HepG2 (cell line): ENCODE data around the gene LGALS1. TPM values are rescaled to one million over a fixed set of nuclear protein-coding genes. Genes with fewer than 3 reads are reported as not detected.

Experiments
- DMTF1 ChIP-seq: sonication (generic); formaldehyde crosslinking; IDR thresholded peaks from 2 replicates; pipeline ENCODE4 v1.4.0; 2020; ENCODE audit warnings: mild to moderate bottlenecking, missing genetic modification reagents
- HNF4A ChIP-seq: sonication (generic); formaldehyde crosslinking; IDR thresholded peaks from 2 replicates; pipeline ENCODE4 v1.4.0; 2020; ENCODE audit warnings: missing genetic modification reagents
- KDM2A ChIP-seq: sonication (generic); formaldehyde crosslinking; IDR thresholded peaks from 2 replicates; pipeline ENCODE4 v1.4.0; 2020; ENCODE audit warnings: low read depth, missing genetic modification reagents, borderline replicate concordance
- KMT2A ChIP-seq: sonication (generic); formaldehyde crosslinking; IDR thresholded peaks from 2 replicates; pipeline ENCODE4 v1.4.0; 2020; ENCODE audit warnings: missing genetic modification reagents
- NCOR1 ChIP-seq: fragments of 200-600 bp; sonication (generic); IDR thresholded peaks from 2 replicates; pipeline ENCODE4 v1.7.0; 2017; ENCODE audit warnings: antibody characterized with exemption, low read length, borderline replicate concordance
- NFE2L2 ChIP-seq: fragments of 150-350 bp; IDR thresholded peaks from 2 replicates; pipeline ENCODE4 v1.6.1; 2014; ENCODE audit warnings: low read length
- NR3C1 ChIP-seq: sonication (generic); formaldehyde crosslinking; IDR thresholded peaks from 2 replicates; pipeline ENCODE4 v1.4.0; 2020; ENCODE audit warnings: missing genetic modification reagents
- TCF7 ChIP-seq: sonication (generic); IDR thresholded peaks from 2 replicates; pipeline ENCODE4 v1.6.1; 2016; ENCODE audit warnings: antibody characterized with exemption, low read depth
- ZBED4 ChIP-seq: sonication (generic); formaldehyde crosslinking; IDR thresholded peaks from 2 replicates; pipeline ENCODE4 v1.4.0; 2020; ENCODE audit warnings: missing genetic modification reagents, borderline replicate concordance
- ZBTB1 ChIP-seq: sonication (generic); formaldehyde crosslinking; IDR thresholded peaks from 2 replicates; pipeline ENCODE4 v1.4.0; 2020; ENCODE audit warnings: missing genetic modification reagents, borderline replicate concordance
- ZNF20 ChIP-seq: sonication (generic); formaldehyde crosslinking; IDR thresholded peaks from 2 replicates; pipeline ENCODE4 v1.4.0; 2020; ENCODE audit warnings: mild to moderate bottlenecking, moderate library complexity, missing genetic modification reagents
- ZNF205 ChIP-seq: IDR thresholded peaks from 2 replicates; pipeline ENCODE4 v1.6.1; 2018; ENCODE audit warnings: missing biosample characterization, missing genetic modification reagents
- ZNF224 ChIP-seq: sonication (generic); formaldehyde crosslinking; IDR thresholded peaks from 2 replicates; pipeline ENCODE4 v1.5.0; 2020; ENCODE audit warnings: mild to moderate bottlenecking, missing genetic modification reagents
- ZNF260 ChIP-seq: sonication (generic); formaldehyde crosslinking; IDR thresholded peaks from 2 replicates; pipeline ENCODE4 v1.4.0; 2020; ENCODE audit warnings: missing genetic modification reagents, low read depth, mild to moderate bottlenecking, borderline replicate concordance
- ZNF263 ChIP-seq: sonication (generic); formaldehyde crosslinking; IDR thresholded peaks from 2 replicates; pipeline ENCODE4 v1.4.0; 2020; ENCODE audit warnings: missing genetic modification reagents
- ZNF337 ChIP-seq: sonication (generic); formaldehyde crosslinking; IDR thresholded peaks from 2 replicates; pipeline ENCODE4 v1.5.1; 2020; ENCODE audit warnings: missing genetic modification reagents, low read depth, mild to moderate bottlenecking, borderline replicate concordance
- ZNF362 ChIP-seq: sonication (generic); formaldehyde crosslinking; IDR thresholded peaks from 2 replicates; pipeline ENCODE4 v1.4.0; 2020; ENCODE audit warnings: missing genetic modification reagents, mild to moderate bottlenecking, borderline replicate concordance
- ZNF460 ChIP-seq: sonication (generic); formaldehyde crosslinking; IDR thresholded peaks from 2 replicates; pipeline ENCODE4 v1.5.1; 2020; ENCODE audit warnings: missing genetic modification reagents, mild to moderate bottlenecking, borderline replicate concordance
- ZNF552 ChIP-seq: sonication (generic); formaldehyde crosslinking; IDR thresholded peaks from 2 replicates; pipeline ENCODE4 v1.9.0; 2022; ENCODE audit warnings: missing genetic modification reagents, mild to moderate bottlenecking, borderline replicate concordance
- ZNF577 ChIP-seq: sonication (generic); formaldehyde crosslinking; IDR thresholded peaks from 2 replicates; pipeline ENCODE4 v1.4.0; 2020; ENCODE audit warnings: mild to moderate bottlenecking, low read depth, missing genetic modification reagents, borderline replicate concordance
- ZNF629 ChIP-seq: sonication (generic); formaldehyde crosslinking; conservative IDR thresholded peaks from 2 replicates; pipeline ENCODE4 v1.5.0; 2020; ENCODE audit warnings: missing genetic modification reagents
- ZNF790 ChIP-seq: sonication (generic); formaldehyde crosslinking; IDR thresholded peaks from 2 replicates; pipeline ENCODE4 v1.8.0; 2022; ENCODE audit warnings: missing genetic modification reagents, mild to moderate bottlenecking, borderline replicate concordance
- polyA plus RNA-seq, 8 experiments: library from polyadenylated mRNA; depleted of rRNA in 3 of 8; stranded (reverse) in 7 of 8; unstranded in 1 of 8; fragments of >200 nt; fragmentation: Illumina TruSeq in 4 of 8; extraction: Trizol in 4 of 8; gene quantifications; 2 replicates each; pipeline versions ENCODE4 v1.2.1 to v1.2.3, GENCODE V29; 2011 to 2016; ENCODE audit warnings: low read depth in 4 of 8, missing spikeins in 1 of 8, mixed read lengths in 1 of 8; ENCODE audit not compliant: insufficient read depth in 1 of 8
- total RNA-seq, 5 experiments: library from RNA; depleted of rRNA; stranded (reverse); fragments of >200 nt; fragmentation: Illumina TruSeq; extraction: Trizol; gene quantifications; 2 replicates each; pipeline ENCODE4 v1.2.3, GENCODE V29; 2016; ENCODE audit warnings: low read depth in 1 of 5

The LGALS1 gene
- total and polyA plus RNA-seq, 2 of the 13 experiments (the other 11 are each of a cell fraction or from before 2014, with no cell fraction given) = 103 to 858 TPM

GRCh38 chr22:37633625-37634416, 41.6 kb upstream of the LGALS1 start (continued):
- TF ChIP-seq DMTF1 (CRISPR knock-in tag) (no peak), ZNF20 (CRISPR knock-in tag) (no peak), ZNF205 (peak; percentile 27; the same call in 1 of the 2 replicates), NR3C1 (CRISPR knock-in tag) (no peak), ZNF790 (CRISPR knock-in tag) (no peak), ZNF362 (CRISPR knock-in tag) (no peak; the same call in 1 of the 2 replicates), HNF4A (CRISPR knock-in tag) (no peak; the same call in none of the 2 replicates), ZNF263 (no peak), TCF7 (no peak), ZBTB1 (CRISPR knock-in tag) (no peak), ZNF224 (no peak), ZNF260 (CRISPR knock-in tag) (no peak), ZNF577 (CRISPR knock-in tag) (no peak), ZBED4 (CRISPR knock-in tag) (no peak; the same call in 1 of the 2 replicates), ZNF337 (0 out of 2 replicates have a peak, but pooled peaks have one; percentile 6), ZNF460 (CRISPR knock-in tag) (no peak), NFE2L2 (peak; percentile 19; the same call in 1 of the 2 replicates), KDM2A (CRISPR knock-in tag) (peak; percentile 81), ZNF552 (CRISPR knock-in tag) (peak; percentile 69; the same call in 1 of the 2 replicates), KMT2A (no peak; the same call in 1 of the 2 replicates), NCOR1 (no peak), ZNF629 (CRISPR knock-in tag) (no peak)
